Activated CD8-positive, alpha-beta T cell treated with anti-CD3 and anti-CD28 coated beads for 36 hours (primary cell): ENCODE results near the gene MUC4. TPM values are rescaled to one million over a fixed set of nuclear protein-coding genes. Genes with fewer than 3 reads are reported as not detected.

Experiments used
- ATAC-seq: fragments of 200-7000 bp; cut with Tn5 transposase; one replicate; pipeline ENCODE4 v1.10.0; 2021; ENCODE audit warnings: mild to moderate bottlenecking, moderate library complexity
- CTCF ChIA-PET: fragments of 350-600 bp; sonication (Branson Sonifier 250); formaldehyde crosslinking; loops from one replicate; lab custom pipeline; 2021; ENCODE audit warnings: antibody characterized with exemption; lab: Charles Lee
- POLR2A ChIA-PET: fragments of 350-600 bp; sonication (Branson Sonifier 250); formaldehyde crosslinking; loops from one replicate; lab custom pipeline; 2021; ENCODE audit warnings: antibody characterized with exemption; lab: Charles Lee
- DNase-seq: peaks from one replicate; pipeline ENCODE4 v3.0.0-alpha.2; 2020
- H3K27ac Mint-ChIP-seq: one replicate; pipeline ENCODE4 v1.8.0; 2021; ENCODE audit warnings: mild to moderate bottlenecking, mixed read lengths
- H3K27me3 Mint-ChIP-seq: one replicate; pipeline ENCODE4 v1.8.0; 2021; ENCODE audit warnings: mixed read lengths
- H3K36me3 Mint-ChIP-seq: one replicate; pipeline ENCODE4 v1.8.0; 2021; ENCODE audit warnings: low read depth, mixed read lengths
- H3K4me1 Mint-ChIP-seq: one replicate; pipeline ENCODE4 v1.8.0; 2021; ENCODE audit warnings: low read depth, mixed read lengths
- H3K4me3 Mint-ChIP-seq: one replicate; pipeline ENCODE4 v1.8.0; 2021; ENCODE audit warnings: mild to moderate bottlenecking, moderate library complexity, mixed read lengths
- H3K9me3 Mint-ChIP-seq: one replicate; pipeline ENCODE4 v1.8.0; 2021; ENCODE audit warnings: mixed read lengths
- CTCF ChIP-seq: fragments of 200-600 bp; IDR thresholded peaks from one replicate; pipeline ENCODE4 v1.8.0; 2022; ENCODE audit warnings: antibody characterized with exemption, mild to moderate bottlenecking
- intact Hi-C: fragments of 100-400 bp; cut with micrococcal nuclease; formaldehyde crosslinking; loops from one replicate; pipeline ENCODE4 v1.10.0; 2022
- microRNA-seq: library from miRNA; unstranded; fragments of <30 nt; microRNA quantifications from one replicate; pipeline ENCODE4 v1.2.0, GENCODE V29; 2022; ENCODE audit warnings: borderline microRNAs expressed, borderline replicate concordance
- total RNA-seq, 2 experiments: library from RNA; stranded (reverse); gene quantifications; one replicate each; pipeline ENCODE4 v1.2.3, GENCODE V29; 2021

MUC4 gene
- total RNA-seq, 2 experiments from 2014 or later = 0.20 to 0.31 TPM

GRCh38 chr3:195697582-195698324 lies 114.0 kb downstream of the MUC4 start:
- ATAC-seq = no peak
- ChIA-PET POLR2A (no interaction called here), CTCF (interaction anchor here (1.6 kb wide), 1 partner anchor 162 kb away, joined by 3 read pairs; no protein-coding TSS in a partner anchor)
- H3K4me3 Mint-ChIP-seq = no peak overlapping the region
- no peak for TF ChIP-seq CTCF
- no peak for DNase-seq
- no peaks in the 10 kb centered on the region for H3K27me3 Mint-ChIP-seq
- peaks cover 11% of the 10 kb centered on the region for H3K4me1 Mint-ChIP-seq
- H3K27ac Mint-ChIP-seq = peak overlapping the region; percentile 2
- H3K36me3 Mint-ChIP-seq = peaks cover 21% of the 10 kb centered on the region
- intact Hi-C loops = no loop called here
- H3K9me3 Mint-ChIP-seq = no peaks in the 10 kb centered on the region

Small RNAs within 50 kb of the gene (microRNA-seq; reads per million reads assigned to microRNA genes)
- gene MIR570 = 1.5 reads per million

Other genes starting within 250 kb of the MUC4 start
- gene APOD, start 228.0 kb downstream of the MUC4 start, total RNA-seq = not detected
- under 1 TPM; 0.20 to 0.65 TPM for gene MUC20, start 91.0 kb downstream of the MUC4 start, total RNA-seq
- gene TNK2, start 96.6 kb upstream of the MUC4 start, total RNA-seq = 10 to 100 TPM; 41.9 to 43.0 TPM